ENCODE data around the gene JUNB. TPM values are rescaled to one million over a fixed set of nuclear protein-coding genes. Genes with fewer than 3 reads are reported as not detected.

JUNB gene
- polyA plus RNA-seq, 3 donors: 1,279 to 3,167 (median 1,468) TPM

- Mint-ChIP-seq H3K27me3 (ENCODE audit: low read depth in 3 of 3) (peaks cover 0 to 5% (median 1%) of the 10 kb centered on the region in 3 donors), H3K4me3 (no peak overlapping the region), H3K27ac (no peak overlapping the region), H3K36me3 (peaks cover 0 to 2% of the 10 kb centered on the region in 2 donors), H3K9me3 (no peaks in the 10 kb centered on the region), H3K4me1 (peaks cover 36% of the 10 kb centered on the region)
- Histone ChIP-seq H3K36me3 (replicated peaks in 1 of 2; ENCODE audit: control insufficient read depth in 1 of 2, insufficient read depth in 2 of 2, low read length in 2 of 2) (no peaks in the 10 kb centered on the region), H3K9ac (ENCODE audit: insufficient read depth, low read length, poor library complexity, severe bottlenecking) (peak overlapping the region; percentile 94), H2AFZ (ENCODE audit: insufficient read depth, low read depth, low read length, poor library complexity, severe bottlenecking) (no peak overlapping the region), H3K79me2 (ENCODE audit: insufficient read depth, low read length) (peaks cover 34% of the 10 kb centered on the region), H3K27ac (ENCODE audit: low read depth in 1 of 2, low read length in 2 of 2) (peak overlapping the region; percentile 95 to 100), H3K4me2 (replicated peaks; ENCODE audit: extremely low read depth, low read length, poor library complexity, severe bottlenecking) (peak overlapping the region; percentile 76), H3K9me3 (replicated peaks in 1 of 2; ENCODE audit: control insufficient read depth in 1 of 2, insufficient read depth in 1 of 2, low read length in 2 of 2) (no peaks in the 10 kb centered on the region), H3K27me3 (ENCODE audit: control insufficient read depth in 2 of 2, insufficient read depth in 2 of 2, low read length in 2 of 2) (no peaks in the 10 kb centered on the region), H4K20me1 (ENCODE audit: insufficient read depth, low read length) (no peaks in the 10 kb centered on the region), H3K4me3 (replicated peaks in 1 of 3; ENCODE audit: low read depth in 2 of 3, low read length in 3 of 3) (peak overlapping the region; percentile 29 to 100 (median 31)), H3K4me1 (ENCODE audit: control insufficient read depth in 1 of 2, insufficient read depth in 2 of 2, low read length in 2 of 2) (peaks cover 80 to 83% of the 10 kb centered on the region in 2 donors)
- WGBS (ENCODE audit: insufficient coverage): 30% methylated on average over 5 of the region's 5 CpGs
- peak; percentile 46 to 62 (median 57) for DNase-seq
- no peak for TF ChIP-seq CTCF (IDR thresholded peaks at IDR 0.05)
- intact Hi-C loops (cut with micrococcal nuclease): loop anchor here (10.0 kb wide), 1 partner anchor 1060 kb away; no protein-coding TSS in a partner anchor
These were observed 6.3 kb upstream of the JUNB start for GRCh38 chr19:12784871-12785430.

- peaks cover 36% of the 10 kb centered on the region for H3K79me2 ChIP-seq (ENCODE audit: insufficient read depth, low read length)
- peak overlapping the region; percentile 76 for H3K4me2 ChIP-seq (replicated peaks; ENCODE audit: extremely low read depth, low read length, poor library complexity, severe bottlenecking)
- Mint-ChIP-seq H3K4me3 (no peak overlapping the region), H3K27ac (no peak overlapping the region), H3K4me1 (peaks cover 35% of the 10 kb centered on the region), H3K9me3 (no peaks in the 10 kb centered on the region), H3K36me3 (peaks cover 0 to 2% of the 10 kb centered on the region in 2 donors), H3K27me3 (ENCODE audit: low read depth in 3 of 3) (peaks cover 0 to 5% (median 1%) of the 10 kb centered on the region in 3 donors)
- peaks cover 80 to 81% of the 10 kb centered on the region in 2 donors for H3K4me1 ChIP-seq (ENCODE audit: control insufficient read depth in 1 of 2, insufficient read depth in 2 of 2, low read length in 2 of 2)
- no peak overlapping the region for H2AFZ ChIP-seq (ENCODE audit: insufficient read depth, low read depth, low read length, poor library complexity, severe bottlenecking)
- H3K4me3 ChIP-seq (replicated peaks in 1 of 3; ENCODE audit: low read depth in 2 of 3, low read length in 3 of 3): peak overlapping the region; percentile 29 to 100 (median 31)
- H3K27ac ChIP-seq (ENCODE audit: low read depth in 1 of 2, low read length in 2 of 2): peak overlapping the region; percentile 95 to 100
- no peaks in the 10 kb centered on the region for H3K27me3 ChIP-seq (ENCODE audit: control insufficient read depth in 2 of 2, insufficient read depth in 2 of 2, low read length in 2 of 2)
- H3K9me3 ChIP-seq (replicated peaks in 1 of 2; ENCODE audit: control insufficient read depth in 1 of 2, insufficient read depth in 1 of 2, low read length in 2 of 2): no peaks in the 10 kb centered on the region
- no peaks in the 10 kb centered on the region for H4K20me1 ChIP-seq (ENCODE audit: insufficient read depth, low read length)
- WGBS (ENCODE audit: insufficient coverage): 13% methylated on average over 4 of the region's 4 CpGs
- DNase-seq: peak; percentile 80 to 90 (median 83)
- H3K36me3 ChIP-seq (replicated peaks in 1 of 2; ENCODE audit: control insufficient read depth in 1 of 2, insufficient read depth in 2 of 2, low read length in 2 of 2): no peaks in the 10 kb centered on the region
- no peak for TF ChIP-seq CTCF (IDR thresholded peaks at IDR 0.05)
- intact Hi-C loops (cut with micrococcal nuclease): loop anchor here (10.0 kb wide), 1 partner anchor 1059 kb away; no protein-coding TSS in a partner anchor
- peak overlapping the region; percentile 94 for H3K9ac ChIP-seq (ENCODE audit: insufficient read depth, low read length, poor library complexity, severe bottlenecking)
These were observed 5.8 kb upstream of the JUNB start for GRCh38 chr19:12785431-12786031.
